HG03280 (cell line): ENCODE data around the gene PALM3.
A peak's percentile ranks its signal among the peaks of the same experiment; 100 is the strongest.
"Not testable (repeated sequence)": the region's sequence is repeated elsewhere in the genome, so short reads cannot be mapped to it uniquely, and the experiment has no call there.

ENCODE experiments used
- ATAC-seq: cut with Tn5 transposase; IDR thresholded peaks from one replicate; pipeline ENCODE4 v1.9.1; 2021; ENCODE audit warnings: mild to moderate bottlenecking, moderate library complexity; ENCODE audit not compliant: unreplicated experiment

Gene PALM3

DNA sequence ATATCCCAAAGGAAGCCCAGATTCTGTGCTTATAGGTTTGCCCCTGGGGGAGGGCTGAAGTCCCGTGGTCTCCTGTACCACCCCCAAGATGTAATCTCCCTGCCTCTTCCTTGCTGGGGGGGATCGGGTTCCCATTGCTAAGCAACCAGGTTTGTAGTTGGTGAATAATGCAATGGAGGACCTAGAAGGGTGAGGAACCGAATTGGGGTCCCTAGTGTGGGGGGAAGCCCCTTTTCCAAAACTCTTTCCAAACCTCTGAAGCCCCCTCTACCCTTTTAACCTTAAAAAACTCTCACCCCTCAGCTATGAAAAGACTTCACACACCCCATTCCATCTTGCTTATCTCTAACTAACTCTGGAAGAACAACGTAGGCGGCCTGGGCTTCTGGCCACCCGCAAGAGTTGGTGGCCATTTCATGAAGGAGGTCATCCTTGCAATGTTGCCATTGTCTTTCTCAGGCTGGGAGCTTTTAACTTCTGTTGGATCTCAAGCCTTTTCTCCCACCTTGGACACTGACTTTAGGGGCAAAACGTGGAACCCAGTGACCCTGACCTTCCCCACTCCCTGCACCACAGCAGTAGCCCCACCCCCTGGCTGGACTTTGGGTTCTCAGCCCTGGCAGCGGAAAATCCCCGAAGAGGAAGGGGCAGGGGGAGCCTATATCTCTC lies 661 bp downstream of the PALM3 start:
- ATAC-seq = no peak

DNA sequence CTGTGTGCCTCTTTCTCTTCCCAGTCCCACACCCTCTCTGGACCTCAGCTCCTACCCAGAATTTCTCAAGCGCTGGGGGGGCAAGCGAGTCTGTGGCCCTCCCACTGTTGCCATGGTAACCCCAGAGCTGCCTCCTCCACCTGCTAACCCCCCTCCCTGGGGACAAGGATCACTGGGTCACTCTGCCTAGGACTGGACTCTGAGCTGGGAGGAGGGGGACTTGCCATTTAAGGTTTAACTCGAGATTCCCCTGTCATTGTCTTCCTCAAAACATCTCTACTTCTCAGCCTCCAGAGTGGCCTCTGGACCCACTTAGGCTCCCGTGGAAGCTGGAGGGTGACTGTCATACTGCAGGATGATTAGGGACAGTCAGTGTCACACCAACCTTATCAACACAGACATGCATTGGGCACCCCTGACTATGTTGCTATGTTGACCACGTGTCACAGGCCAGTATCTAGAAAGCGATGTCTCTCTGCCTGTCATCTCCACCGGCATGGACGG lies 2.2 kb downstream of the PALM3 start:
- no peak for ATAC-seq

DNA sequence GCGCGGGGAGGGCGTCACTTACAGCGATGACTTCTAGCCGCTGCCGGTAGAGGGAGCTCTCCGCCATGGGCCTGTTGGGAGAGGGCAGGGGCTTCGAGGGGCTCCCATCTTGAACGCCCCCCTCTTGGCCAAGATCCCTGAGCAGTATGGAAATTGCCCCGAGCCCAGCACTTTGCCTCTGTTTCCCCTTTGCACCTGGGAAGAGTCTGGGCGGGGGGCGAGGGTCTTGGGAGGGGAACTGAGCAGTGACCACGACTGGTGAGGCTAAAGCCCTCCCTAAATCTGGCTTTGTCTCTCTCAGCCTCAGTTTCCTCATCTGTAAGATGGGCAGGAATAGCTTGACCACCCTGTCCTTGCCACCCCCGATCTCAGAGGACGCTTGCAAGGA lies 2.8 kb downstream of the PALM3 start:
- ATAC-seq = no peak

DNA sequence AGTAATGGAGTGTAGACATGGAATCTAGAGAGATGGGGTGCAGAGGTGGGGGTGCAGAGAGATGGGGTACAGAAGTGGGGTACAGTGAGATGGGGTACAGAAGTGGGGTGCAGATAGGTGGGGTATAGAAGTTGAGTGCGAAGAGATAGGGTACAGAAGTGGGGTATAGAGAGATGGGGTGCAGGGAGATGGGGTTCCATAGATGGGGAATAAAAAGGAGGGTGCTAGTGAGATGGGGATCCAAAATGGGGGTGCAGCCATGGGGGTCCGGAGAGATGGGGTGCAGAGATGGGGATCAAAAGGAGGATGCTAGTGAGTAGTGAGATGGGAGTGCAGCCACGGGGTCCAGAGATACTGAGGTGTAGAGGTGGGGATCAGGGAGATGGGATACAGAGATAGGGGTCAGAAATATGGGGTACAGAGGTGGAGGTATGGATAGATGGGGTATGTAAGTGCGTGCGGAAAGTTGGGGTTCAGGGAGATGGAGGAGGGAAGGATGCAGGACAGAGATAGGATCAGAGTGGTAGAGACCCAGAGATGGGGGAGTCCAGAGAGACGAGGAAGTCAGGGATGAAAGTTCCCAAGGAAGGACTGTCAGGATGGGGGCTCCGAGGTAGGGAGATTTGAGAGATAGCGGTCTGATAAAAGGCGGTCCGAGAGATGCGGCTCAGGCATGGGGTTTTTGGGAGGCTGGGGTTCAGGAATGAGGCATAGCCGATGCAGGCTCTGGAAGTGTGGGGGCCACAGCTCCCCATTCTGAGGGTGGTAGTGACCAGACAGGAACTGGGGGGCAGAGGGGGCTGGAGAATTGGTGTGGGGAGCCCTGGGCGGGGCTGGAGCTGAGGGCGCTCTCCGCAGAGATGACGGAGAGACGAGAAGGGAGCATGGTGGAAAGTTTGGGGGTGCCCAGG lies 3.4 kb downstream of the PALM3 start:
- ATAC-seq = no peak

DNA sequence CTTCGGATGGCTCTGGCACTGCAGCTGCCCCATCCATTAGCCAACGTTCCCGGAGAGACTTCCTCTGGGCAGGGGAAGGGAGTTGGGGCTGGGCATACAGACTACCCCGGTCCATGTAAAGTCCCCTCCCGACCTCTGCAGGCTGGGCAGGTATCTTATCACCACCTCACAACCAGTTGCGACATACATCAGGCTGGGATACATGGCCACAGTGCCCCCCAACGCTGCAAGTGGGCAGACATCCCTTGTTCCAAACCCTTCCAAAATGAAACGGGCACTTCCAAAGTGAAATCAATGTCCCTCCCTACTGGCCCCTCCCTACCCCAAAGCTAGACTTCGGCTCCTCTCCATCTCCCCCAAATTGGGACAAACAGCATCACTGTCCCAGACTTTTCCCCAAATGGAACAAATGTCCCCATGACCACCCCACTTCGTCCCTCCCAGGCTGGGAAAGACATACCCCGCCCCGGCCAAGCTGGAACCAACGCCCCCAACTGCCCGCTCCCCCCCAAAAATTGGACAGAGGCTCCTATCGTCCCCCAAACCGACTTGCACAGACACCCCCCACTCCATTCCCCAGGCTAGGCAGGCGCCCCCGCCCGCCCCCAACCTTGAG lies 5.0 kb downstream of the PALM3 start:
- no peak for ATAC-seq

DNA sequence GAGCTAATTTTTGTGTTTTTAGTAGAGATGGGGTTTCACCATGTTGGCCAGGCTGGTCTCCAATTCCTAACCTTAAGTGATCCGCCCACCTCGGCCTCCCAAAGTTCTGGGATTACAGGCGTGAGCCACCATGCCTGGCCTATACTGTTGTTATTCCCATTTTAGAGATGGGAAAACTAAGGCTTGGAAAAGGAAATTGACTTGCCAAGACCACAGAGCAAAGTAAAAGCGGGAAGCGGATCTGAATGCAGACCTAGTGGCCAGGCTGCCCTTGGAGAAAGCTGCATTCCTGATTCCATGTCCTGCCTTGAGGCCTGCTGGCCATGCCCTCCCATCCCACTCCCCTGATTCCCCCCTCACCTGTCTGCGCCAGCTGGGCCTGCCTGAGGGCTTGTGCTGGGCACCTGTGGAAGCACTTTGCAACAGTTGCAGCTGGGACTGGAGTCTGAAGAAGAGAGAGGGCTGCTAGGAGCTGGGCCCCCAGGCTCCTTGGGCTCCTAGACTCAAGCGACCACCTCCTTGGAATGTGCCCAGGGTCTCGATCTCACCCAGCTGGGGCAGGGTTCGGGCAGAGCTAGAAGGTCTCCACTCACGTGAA lies 5.7 kb downstream of the PALM3 start:
- ATAC-seq = no peak

DNA sequence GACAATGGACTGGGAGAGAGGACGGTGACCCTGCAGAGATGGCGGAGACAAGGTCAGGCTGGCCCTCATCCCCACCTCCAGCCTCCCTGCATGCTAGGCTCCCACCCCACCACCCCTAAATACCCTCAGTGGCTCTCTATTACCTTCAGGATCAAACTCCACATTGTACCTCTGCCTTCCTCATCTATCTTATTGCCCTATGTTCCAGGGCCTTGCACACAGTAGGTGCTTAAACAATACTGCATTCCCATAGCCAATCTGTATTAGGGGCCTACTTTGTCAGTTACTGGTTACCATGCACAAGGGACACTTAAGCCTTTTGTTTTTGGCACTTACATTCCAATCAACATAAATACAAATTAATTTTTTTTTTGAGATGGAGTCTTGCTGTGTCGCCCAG lies 6.5 kb downstream of the PALM3 start:
- ATAC-seq = no peak

DNA sequence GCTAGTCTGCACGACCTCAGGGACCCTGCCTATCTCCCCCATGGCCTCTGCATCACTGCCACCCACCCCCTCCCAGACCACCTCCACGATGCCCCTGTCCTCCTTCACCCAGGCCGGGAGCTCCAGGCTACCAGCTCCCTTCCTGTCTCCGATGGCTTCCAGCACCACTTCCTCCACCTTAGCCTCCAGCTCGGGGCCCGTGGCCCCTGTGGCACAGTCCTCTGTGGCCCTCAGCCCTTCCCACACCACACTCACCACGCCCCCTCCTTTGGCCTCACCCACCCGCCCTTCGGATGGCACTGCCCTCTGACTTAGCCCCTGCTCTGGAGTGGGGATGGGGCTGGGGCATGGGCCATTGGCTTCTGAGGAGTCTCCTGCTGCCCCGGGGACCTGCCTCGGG lies 7.2 kb downstream of the PALM3 start:
- no peak for ATAC-seq

DNA sequence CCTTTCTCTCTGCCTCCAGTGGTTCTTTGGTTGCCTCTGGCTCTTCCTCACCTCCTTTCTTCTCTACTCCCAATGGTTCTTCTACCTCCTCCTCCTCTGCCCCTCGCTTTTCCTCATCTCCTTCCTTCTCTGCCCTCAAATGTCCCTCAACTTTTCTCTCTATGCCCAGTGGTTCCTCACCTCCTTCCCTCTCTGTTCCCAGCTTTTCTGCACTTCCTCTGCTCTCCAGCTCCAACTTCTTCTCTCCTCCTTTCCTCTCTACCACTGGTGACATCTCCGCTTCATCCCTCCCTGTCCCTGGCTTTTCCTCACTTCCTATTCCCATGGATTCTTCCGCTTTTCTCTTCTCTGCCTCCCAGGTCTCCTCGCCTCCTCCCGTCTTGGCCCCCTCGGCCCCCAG lies 7.8 kb downstream of the PALM3 start:
- ATAC-seq = no peak

DNA sequence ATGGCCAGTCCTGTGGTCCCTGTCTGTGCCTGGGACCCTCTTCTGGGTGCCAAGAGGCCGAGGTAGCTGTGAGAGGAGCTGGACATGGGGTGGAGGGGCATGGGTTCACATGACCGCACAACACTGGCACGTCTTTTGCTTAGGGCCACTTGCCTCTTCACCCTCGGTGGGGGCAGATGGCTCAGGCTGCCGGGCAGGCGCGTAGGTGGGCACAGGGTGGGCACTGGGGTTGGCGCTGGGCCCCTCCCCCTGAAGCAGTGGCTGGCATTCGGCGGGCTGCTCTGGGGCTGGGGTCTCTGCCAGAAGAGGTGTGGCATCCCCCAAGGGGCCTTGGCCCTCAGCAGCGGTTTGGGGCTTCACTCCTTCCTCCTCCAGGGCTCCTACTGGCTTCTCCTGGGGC lies 8.4 kb downstream of the PALM3 start:
- no peak for ATAC-seq

DNA sequence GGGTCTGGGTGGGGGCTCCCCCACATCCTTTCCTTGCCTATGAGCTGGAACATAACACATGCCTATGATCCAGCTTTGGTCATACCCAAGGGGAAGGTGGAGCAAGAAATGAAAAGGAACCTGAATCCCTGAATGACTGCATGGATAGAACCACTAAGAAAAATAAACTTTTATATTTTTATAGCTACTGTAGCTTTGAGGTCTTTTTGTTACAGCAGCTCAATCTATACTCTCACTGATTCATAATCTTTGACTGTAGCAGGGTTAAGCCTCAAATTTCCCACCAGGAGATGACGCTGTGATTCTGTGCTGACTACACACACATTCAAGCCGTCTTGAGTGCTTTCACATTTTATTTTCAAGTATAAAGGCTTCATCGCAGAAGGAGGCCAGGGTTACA lies 8.8 kb downstream of the PALM3 start:
- ATAC-seq = no peak

DNA sequence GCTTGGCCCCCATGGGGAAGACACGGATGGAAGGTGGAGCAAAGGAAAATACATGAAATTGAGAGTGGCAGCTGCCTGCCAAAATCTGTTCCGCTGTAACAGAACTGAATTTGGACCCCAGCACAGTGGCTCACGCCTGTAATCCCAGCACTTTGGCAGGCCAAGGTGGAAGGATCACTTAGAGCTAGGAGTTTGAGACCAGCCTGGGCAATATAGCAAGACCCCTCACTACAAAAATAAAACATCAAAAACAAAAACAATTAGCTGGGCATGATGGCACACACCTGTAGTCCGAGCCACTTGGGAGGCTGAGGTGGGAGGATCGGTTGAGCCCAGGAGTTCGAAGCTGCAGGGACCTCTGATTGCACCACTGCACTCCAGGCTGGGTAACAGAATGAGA lies 9.4 kb downstream of the PALM3 start:
- ATAC-seq = no peak

DNA sequence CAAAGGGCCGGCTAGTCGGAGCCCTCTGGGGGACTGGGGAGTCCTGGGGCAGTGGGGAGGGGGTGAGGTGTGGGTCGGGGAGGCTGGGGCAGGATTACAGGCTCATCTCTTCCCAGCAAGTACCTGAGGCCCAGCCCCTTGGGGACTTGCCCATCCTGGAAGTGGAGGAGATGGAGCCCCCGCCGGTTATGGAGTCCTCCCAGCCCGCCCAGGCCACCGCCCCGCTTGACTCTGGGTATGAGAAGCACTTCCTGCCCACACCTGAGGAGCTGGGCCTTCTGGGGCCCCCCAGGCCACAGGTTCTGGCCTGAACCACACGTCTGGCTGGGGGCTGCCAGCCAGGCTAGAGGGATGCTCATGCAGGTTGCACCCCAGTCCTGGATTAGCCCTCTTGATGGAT lies 9.9 kb downstream of the PALM3 start:
- no peak for ATAC-seq

DNA sequence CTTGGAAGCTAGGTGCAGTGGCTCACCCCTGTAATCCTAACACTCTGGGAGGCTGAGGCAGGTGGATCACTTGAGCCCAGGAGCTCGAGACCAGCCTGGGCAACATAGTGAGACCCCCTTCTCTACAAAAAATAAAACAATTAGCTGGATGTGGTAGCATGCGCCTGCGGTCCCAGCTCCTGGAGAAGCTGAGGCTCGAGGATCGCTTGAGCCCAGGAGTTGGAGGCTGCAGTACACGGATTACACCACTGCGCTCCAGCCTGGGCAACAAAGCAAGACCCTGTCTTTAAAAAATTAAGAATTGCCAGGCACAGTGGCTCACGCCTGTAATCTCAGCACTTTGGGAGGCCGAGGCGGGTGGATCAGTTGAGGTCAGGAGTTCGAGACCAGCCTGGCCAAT lies 10.9 kb downstream of the PALM3 start:
- ATAC-seq = not testable (repeated sequence)

DNA sequence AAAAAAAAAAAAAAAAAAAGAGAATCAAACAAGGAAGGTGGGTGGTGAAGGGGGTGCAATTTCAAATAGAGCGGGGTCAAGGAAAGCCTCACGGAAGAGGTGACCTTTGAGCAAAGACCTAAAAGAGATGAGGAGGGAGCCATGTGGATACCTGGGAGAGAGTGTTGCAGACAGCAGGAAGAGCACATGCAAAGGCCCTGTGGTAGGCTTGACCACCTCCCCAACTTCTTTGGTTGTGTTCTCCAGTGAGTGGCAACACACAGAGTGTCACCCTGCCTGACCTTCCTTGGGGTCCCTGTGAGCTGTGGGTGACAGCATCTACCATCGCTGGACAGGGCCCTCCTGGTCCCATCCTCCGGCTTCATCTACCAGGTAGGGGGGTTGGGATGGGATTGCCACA lies 11.4 kb downstream of the PALM3 start:
- ATAC-seq = no peak

DNA sequence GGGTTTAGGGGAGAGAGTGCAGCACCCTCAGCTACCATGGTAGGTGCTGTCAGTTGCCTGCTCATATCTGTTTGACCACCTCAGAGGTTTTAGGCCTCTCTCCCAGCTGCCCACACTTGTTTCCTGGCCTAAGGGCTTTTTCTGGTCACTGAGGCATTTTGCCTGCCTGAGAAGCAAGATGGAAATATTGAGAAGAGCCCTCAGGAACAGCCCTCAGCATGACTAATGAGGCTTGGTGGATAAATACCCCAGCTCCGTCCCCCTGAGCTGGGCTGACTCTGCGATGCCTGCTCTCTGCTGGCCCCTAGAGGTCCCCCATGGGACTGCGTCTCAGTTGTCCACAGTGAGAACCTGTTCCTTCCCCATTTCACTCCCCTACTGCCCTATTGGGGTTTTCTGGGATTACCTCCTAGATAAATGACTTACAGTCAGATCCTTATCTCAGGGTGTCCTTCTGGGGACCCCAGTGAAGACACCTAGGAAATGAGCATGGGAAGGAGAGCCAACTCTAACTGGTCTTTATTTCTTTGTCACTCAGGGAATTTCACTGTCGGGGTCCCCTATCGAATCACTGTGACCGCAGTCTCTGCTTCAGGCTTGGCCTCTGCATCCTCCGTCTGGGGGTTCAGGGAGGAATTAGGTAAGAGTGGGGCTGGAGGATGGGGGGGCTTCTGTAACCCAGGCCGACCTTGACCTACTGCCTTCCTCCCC lies 13.3 kb downstream of the PALM3 start:
- no peak for ATAC-seq

DNA sequence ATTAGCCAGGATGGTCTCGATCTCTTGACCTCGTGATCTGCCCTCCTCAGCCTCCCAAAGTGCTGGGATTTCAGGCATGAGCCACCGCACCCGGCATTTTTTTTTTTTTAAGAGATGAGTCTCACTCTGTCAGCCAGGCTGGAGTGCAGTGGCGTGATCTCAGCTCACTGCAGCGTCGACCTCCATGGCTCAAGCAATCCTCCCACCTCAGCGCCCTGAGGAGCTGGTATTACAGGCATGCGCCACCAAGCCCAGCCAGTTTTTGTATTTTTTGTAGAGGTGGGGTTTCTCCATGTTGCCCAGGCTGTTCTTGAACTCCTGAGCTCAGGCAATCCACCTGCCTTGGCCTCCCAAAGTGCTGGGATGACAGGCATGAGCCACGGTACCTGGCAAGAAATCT lies 14.0 kb downstream of the PALM3 start:
- ATAC-seq = not testable (repeated sequence)

DNA sequence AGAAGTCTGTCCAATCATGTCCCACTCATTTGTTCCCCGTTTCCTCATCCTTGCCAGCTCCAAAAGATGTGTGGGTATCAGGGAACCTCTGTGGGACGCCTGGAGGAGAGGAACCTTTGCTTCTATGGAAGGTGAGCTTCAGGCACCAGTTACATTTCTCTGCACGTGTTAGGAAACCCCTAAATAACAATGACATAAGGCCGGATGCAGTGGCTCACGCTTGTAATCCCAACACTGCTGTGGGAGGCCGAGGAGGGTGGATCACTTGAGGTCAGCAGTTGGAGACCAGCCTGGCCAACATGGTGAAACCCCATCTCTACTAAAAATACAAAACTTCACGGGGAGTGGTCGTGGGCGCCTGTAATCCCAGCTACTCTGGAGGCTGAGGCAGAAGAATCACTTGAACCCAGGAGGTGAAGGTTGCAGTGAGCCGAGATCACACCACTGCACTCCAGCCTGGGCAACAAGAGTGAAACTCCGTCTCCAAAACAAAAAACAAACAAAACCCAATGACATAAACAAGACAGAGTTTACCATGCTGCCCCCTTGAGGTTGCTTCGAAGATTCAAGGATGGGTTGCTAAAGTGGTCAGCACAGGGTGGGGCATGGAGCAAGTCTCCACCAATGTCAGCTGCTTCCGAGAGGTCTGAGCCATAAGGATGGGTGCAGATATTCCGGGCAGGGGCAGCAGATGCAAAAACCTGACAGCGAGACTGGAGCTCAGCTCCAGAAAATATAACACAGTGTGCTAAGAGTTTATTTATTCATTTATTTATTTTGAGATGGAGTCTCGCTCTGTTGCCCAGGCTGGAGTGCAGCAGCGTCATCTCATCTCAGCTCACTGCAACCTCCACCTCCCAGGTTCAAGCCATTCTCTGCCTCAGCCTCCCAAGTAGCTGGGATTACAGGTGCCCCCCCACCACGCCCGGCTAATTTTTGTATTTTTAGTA lies 18.9 kb downstream of the PALM3 start:
- ATAC-seq = peak; percentile 82

DNA sequence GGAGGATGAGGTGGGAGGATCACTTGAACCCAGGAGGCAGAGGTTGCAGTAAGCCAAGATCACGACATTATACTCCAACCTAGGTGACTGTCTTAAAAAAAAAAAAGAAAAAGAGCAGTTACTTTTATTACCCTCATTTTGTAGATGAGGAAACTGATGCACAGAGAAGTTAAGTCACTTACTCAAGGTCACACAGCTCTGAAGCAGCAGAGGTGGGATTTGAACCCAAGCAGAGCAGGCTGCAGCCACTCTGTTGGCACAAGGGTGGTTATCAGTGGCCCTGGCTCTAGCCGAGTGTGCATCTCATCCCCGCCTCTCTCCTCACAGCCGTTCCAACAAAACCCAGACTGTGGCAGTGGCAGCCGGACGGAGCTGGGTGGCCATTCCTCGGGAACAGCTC lies 22.7 kb downstream of the PALM3 start:
- ATAC-seq = no peak

DNA sequence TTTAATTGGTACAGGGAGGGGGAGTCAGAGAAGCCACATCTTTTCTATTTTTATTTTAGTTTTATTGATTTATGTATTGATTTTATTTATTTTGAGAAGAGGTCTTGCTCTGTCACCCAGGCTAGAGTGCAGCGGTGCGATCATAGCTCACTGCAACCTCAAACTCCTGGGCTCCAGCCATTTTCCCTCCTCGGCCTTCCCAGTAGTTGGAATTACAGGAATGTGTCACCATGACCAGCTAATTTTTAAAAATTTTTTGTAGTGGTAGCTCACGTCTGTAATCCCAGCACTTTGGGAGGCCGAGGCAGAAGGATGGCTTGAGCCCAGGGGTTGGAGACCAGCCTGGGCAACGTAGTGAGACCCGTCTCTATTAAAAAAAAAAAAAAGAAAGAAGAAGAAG lies 26.2 kb downstream of the PALM3 start:
- no peak for ATAC-seq
